Fibroblast of the conjunctiva (primary cell): ENCODE results near the gene ZNF20.

Experiments used
- DNase-seq: peaks from one replicate; pipeline ENCODE4 v3.0.0-alpha.2; 2010; ENCODE audit warnings: low read depth

The ZNF20 gene

DNA sequence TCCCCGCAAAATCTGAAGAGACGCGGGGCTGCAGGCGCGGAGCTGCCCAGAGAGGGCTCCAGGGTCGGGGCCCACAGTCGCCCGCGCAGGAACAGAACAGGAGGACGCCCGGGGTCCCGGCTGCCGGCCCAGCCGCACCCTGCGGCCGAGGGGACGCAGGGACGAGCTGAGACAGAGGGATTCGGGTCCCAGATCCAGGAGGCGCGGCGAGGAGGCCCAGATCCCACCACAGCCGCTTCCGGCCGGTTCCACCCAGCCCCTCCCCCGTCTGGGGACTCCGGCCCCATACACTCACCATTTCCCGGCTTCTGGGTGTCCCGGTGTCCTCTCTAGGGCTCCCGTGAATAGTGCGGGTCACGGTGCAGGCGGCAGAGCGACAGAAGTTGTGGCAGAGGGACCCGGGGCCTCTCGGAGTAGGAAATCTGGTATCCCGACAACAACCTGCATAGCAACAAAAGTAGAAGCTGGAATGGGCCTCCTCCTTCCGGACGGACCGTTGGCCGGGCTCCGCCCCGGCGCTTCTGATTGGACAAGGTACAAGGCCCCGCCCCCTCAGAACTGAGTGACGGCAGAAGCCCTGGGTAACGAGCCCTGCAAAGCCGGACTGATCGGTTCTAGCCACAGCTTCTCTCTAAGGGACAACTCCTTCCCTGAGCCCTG, at the start of gene ZNF20:
Gene ZNF20 (minus strand): TSS at position 466 of the 660 bp plus-strand sequence. CDS start 168 bp downstream, at position 298.
- peak; percentile 85 for DNase-seq

DNA sequence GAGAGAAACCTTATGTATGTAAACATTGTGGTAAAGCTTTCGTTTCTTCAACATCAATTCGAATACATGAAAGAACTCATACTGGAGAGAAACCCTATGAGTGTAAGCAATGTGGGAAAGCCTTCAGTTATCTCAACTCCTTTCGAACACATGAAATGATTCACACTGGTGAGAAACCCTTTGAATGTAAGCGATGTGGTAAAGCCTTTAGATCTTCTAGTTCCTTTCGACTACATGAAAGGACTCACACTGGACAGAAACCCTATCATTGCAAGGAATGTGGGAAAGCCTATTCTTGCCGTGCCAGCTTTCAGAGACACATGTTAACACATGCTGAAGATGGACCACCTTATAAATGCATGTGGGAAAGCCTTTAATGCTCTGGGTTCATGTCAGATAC, 47.5 kb upstream of the ZNF20 start:
- no peak for DNase-seq

DNA sequence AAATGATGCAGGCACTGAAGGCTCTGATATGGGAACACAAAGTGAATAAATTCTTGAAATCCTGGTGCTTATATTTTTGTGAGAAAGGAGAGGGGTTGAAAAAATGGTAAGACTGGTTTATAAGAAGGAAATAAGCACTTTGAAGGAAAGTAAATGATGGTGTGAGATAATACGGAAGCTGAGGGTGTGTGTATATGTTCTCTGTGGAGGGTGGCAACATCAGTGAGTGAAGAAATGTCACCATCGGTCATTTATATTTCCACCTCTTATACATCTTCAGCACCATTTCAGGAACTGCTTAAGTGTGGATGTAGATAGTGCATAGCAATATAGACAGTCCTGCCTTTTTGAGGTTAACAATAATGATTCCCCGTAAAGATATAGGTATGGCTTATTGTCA, 40.2 kb upstream of the ZNF20 start:
- DNase-seq: no peak

DNA sequence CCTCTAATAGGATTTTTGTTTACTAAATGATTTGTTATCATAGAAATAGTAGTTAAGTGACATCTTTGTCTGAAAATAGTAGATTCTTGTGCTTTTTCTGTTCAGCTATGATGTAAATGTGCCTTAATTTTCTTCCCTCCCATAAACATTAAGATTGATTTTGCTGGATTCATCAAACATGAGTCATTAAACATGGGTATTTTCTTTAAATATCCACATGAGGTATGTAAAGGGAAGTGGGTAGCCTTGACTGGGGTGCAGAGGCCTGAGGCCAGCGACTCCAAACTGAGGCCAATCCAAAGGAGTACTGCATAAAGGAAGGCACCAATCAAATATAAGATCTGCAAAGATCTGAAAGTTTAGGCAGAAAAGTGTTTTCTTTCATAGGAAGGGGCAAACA, 26.5 kb upstream of the ZNF20 start:
- no peak for DNase-seq

DNA sequence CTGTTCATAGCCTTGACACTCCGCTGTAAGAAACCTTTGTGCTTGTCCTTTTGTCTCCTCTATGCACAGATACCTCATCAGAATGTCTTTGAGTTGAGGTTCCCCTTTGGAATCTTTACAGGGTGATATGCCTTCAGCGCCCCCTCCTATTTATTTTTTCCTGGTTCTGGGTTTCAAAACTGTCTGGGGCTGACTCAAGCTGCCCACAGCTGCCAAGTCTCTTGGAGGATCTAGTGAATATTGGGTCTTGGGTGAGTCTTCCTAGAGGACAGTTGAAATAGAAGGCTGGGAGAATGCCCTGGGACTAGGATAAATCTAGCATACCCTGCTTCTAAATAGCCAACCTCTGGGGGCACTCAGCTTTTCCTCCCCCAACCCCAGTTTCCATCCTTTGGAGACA, 23.7 kb upstream of the ZNF20 start:
- no peak for DNase-seq

DNA sequence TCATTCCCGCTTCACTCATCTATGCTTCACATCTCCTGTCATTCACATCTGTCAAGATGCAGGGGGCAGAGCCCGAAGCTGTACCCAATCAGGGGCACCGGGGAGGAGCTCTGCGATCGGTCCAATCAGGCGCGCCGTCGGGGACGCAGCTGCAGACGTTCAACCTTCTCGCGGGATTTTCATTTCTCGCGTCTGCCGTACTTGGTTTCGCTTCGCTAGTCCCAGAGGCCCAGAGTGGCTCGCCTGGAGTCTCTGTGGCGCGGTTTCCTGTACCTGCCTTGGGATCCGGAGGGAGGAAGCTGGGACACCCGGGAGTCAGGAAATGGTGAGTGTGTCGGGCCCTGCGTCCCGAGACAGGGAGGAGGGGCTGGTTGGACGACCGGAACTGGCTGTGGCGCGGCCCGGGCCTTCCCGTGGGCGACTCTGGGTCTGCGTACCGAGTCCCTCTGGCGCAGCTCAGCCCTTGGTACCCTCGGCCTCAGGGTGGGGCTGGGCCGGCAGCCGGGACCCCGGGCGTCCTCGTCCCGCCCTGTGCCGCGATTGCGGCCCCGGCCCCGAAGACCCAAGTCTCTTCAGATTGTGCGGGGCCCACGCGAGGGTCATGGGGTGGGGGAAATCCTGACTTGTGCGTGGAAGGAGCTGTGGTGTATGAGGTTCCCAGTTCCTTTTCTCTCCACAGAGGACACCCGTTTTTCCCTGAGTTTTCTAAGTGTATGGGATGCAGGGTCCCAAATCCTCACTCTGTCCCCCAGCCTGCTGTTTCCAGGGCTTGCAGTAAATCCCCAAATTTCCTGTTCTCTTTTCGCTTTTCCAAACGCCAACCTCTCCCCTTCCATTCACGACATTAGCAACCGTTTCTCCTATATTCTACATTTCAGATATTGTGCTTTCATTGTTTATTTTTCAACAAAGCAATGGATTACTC, 23.0 kb upstream of the ZNF20 start, which contains the start of gene ZNF136:
Gene ZNF136 (plus strand): TSS at position 215 of the 925 bp plus-strand sequence. CDS start 108 bp downstream, at position 323.
- peak; percentile 87 for DNase-seq

DNA sequence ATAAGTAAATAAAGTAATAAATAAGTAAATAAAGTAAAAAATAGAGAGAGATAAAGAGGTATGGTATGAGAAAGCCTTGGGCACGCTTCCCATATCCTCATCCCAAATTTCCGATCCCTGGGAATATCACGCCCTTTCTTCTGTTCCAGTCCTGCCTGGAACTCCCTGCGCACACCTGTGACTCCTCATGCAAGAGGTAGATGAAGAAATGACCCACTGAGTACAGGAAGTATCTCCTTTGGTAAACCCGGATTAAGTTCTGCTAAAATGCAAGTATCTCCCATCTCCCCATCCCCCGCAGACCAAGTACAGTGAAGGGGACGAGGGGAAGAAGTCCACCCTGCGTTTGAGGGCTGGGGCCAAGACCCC, 22.3 kb upstream of the ZNF20 start:
- no peak for DNase-seq

DNA sequence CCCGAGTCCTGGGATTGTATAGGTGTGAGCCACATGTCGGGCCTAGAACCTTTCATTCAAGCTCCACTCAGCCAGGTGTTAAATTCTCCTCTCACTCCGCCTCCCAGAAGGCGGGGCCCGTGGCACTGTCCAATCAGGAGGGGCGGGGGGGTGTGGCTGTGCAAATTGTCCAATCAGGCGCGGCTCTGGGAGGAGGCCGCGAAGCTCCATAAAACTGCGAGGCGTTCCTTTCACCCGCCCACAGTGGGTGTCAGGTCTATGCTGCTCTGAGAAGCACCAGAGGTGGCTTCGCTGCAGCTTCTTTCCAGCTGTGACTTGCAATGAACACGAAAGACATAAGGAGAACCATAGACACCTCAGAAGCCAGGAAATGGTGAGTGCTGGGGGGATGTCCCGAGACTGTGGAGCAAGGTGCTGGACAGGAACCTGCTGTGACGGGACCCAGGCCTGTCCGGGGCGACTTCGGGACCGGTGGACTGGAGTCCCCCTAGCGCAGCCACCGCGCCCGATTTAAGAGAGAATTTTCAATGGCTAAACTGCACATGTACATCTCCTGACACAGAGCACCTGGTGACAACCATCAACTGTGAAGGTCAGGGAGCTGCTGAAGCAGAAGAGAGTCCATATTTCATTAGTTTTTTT, 19.7 kb upstream of the ZNF20 start:
- DNase-seq: no peak

DNA sequence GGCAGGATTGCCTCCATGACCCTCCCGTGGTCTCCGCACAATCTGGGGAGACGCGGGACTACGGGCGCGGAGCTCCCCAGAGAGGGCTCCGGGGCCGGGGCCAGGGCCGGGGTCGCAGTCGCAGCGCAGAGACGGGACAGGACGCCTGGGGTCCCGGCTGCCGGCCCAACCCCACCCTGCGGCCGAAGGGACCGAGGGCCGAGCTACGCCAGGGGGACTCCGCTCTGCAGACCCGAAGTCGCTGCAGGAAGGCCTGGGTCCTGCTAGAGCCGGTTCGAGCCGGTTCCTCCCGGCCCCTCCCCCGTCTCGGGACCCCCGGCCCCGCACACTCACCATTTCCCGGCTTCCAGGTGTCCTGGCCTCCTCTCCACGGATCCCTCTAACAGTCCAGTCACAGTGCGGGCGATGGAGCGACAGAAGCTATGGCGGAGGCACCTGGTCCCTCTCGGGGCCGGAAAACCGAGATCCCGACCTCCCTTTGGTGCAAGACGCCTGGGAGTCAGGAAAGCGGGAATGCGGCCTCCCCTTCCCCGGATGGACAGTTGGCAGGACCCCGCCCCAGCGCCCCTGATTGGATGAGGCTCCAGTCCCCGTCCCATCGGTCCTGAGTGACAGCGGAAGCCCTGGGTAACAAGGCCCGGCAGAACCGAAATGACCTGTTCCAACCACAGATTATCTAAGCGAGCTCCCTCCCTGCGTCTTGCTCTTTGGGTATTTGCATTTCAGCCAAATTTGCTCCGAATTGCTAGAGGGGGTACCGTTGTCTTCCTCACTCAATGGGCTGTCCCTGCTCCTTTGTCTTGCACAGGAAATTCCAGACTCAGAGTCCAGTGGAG, 16.3 kb upstream of the ZNF20 start, which contains the start of gene ZNF625:
Gene ZNF625 (minus strand): TSS at position 512 of the 836 bp plus-strand sequence. CDS start 176 bp downstream, at position 336.
- DNase-seq: peak; percentile 66

DNA sequence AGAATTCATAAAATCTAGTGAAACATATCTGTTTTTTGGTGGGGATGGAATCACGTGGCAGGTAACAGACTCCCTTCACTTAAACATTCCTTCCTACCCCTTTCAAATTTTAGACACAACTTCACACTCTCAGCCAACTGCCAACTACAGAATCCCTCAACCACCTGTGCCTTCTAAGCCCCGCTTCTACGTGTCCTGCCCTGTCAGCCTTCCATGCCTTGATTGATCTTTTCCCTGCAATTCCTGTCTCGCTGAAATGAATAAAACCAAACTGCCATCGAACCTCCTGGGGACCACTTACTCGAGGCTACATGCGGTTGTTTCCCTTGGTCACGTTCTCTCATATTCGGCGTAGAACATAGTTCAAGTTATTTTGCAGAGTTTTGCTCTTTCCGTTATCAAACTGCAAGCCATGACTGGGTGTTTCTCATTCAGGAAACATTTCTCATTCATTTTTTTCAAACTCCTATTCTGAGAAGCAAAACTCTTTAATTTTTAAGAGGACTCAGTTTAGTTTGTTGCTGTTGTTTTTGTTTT, 15.2 kb upstream of the ZNF20 start:
- no peak for DNase-seq

DNA sequence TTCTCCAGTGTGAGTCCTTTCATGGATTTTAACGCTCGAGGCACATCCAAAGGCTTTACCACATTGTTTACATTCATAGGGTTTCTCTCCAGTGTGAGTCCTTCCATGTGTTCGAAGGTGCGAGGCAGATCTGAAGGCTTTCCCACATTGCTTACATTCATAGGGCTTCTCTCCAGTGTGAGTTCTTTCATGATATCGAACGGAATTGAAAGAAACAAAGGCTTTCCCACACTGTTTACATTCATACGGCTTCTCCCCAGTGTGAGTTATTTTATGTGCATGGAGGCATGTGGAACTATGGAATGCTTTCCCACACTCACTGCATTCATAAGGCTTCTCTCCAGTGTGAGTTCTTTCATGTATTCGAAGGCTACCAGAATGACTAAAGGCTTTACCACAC, 5.2 kb upstream of the ZNF20 start:
- DNase-seq: no peak

DNA sequence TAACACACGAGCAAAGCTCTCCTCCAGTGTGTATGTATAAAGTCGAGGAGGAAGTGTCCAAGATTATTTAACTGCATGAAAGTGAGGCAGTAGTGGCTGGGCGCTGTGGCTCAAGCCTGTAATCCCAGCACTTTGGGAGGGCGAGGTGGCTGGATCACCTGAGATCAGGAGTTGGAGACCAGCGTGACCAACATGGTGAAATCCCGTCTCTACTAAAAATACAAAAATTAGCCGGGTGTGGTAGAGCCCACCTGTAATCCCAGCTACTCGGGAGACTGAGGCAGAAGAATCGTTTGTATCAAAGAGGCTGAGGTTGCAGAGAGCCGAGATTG, 1.2 kb upstream of the ZNF20 start:
- DNase-seq: no peak

DNA sequence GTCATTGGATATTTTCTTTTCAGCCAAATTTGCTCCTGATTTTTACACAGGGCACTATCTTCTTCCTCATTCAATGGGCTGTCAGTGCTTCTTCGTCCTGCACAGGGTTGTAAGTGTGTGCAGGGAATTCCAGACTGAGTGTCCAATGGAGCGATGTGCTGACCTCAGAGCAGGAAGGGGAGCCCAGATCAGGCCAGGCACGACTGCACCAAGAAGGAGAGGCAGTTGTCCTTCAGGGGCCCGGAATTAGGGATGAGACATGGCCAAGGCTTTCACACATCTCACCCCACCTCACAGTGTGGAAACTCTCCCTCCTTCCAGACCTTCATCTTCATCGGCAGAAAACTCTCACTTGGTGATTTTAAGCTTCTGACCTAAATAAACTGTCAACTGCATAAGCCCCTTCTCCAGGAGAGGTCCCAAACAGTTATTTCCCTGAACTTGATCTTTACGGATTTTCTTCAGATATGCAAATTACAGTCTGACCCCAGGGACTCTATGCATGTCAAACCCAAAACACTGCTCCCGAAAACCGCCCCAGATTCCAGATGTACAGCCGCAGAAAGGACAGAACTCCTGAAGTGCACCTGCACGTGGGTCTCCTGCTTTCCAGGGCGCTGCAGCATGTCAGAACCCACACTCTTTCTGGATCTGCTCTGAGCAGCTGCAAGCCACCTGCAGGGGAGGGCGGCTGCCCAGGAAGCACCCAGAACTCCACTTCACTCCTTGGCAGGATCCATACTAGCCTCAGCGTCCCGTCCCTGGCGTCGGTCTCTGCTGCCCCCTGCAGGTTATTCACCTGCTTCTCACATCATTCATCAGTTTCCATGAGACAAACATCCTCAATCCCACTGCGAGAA, 625 bp upstream of the ZNF20 start:
- DNase-seq: peak; percentile 79

DNA sequence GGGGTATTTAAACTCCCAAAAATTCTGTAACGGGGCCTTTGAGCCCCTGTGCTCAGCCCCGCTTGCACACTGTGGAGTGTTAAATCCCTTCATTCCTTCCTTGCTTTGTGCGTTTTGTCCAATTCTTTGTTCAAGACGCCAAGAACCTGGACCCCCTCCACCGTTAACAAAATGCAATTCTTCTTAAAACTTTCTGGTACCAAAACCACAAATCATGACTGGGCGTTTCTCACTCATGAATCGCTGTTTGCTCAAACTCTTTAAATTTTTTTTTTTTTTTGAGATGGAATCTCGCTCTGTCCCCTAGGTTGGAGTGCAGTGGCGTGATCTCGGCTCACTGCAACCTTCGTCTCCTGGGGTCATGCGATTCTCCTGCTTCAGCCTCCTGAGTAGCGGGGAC, 881 bp downstream of the ZNF20 start:
- no peak for DNase-seq

DNA sequence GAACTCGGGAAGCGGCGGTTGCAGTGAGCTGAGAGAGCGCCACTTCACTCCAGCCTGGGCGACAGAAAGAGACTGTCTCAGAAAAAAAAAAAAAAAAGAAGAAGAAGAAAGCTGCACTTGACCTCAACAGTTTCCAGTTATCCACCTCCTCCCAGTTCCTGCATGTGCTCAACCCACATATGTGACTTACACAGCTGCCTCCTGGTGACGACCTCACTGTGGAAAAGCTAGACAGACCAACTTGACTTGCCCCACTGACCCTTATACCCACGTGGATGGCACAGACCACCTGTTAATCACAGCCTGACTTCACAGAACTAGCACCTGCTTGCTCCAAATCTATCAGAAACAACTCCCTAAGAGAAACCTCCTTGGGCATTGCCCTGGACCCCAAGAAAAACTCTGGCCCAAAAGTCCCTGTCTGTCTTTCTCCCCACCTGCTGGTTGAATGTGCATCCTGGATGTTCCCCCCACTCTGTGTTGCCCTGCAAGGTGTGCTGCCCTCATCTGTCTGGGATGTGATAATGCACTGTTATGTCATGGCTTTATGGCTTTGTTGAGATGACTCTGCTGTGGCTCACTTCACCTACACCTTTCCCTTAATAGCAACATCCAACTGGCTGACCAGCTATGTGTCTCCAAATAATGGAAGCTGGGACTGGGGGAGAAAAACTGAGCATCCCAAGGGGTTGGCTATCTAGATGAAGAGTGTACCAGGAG, 2.8 kb downstream of the ZNF20 start:
- DNase-seq: no peak

DNA sequence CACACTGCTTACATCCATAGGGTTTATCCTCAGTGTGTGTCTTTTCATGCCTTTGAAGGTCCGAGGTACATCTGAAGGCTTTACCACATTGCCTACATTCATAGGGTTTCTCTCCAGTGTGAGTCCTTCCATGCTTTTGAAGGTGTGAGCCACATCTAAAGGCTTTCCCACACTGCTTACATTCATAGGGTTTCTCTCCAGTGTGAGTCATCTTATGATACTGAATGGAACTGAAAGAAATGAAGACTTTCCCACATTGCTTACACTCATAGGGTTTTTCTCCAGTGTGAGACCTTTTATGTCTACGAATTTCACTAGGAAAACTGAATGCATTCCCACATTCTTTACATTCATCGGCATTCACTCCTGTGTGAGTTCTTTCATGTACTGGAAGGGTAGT, 7.1 kb downstream of the ZNF20 start:
- no peak for DNase-seq

DNA sequence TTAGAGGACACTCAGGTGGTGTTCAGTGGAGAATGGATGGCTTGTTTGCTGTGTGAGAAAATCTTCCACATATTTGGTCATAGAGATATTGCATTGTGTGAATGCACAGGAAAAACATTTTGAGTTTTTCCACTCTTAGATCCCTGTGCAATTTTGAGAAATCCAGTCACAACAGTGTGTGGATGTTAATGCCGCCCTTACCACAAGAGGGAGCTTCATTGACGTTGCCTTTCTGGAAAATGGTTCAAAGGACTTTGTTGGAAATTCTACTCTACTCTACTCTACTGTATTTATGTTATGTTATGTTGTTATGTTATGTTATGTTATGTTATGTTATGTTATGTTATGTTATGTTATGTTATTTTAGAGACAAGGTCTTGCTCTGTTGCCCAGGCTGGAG, 13.4 kb downstream of the ZNF20 start:
- no peak for DNase-seq

DNA sequence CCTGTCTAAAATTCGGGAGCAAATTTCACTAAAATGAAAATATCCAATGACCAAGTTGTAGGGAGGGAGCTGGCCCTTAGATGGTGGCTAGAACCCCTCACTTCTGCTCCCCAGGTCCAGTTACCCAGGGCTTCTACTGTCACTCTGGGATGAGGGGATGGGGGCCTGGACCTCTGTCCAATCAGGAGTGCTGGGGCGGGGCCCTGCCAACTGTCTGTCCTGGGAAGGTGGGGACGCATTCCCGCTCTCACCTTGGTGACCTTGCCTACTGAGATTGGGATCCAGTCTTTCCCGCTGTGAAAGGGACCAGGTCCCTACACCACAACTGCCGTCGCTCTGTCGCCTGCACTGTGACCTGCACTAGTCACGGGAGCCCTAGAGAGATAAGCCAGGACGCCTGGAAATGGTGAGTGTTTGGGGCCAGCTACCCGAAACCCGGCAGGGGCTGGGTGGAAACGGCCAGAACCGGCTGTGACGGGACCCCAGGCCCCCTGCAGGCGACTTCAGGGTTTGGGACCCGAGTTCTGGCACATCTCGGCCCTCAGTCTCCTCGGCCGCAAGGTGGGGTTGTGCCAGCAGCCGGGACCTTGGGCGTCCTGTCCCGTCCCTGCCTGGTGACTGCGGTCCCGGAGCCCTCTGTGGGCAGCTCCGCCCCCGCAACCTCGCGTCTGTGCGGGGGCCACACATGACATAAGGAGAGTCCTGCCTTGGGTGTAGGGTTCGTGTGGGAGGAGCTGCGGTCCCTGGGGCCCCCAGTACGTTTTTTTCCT, 22.8 kb downstream of the ZNF20 start:
- no peak for DNase-seq

DNA sequence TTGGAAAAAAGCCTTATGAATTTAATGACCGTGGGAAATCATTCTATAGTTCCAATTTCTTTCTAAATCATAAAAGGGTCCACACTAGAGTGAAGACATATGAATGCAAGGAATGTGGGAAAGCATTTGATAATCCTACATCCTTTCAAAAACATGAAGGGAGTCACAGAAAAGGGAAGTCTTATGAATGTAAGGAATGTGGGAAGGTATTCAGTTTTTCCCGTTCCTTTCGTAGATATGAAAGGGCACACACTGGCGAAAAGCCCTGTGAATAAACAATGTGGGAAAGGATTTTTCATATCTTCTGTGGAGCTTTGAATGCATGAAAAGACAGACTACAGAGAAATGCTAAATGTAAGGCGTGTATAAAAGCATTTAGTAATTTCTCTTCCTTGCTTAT, 27.0 kb downstream of the ZNF20 start:
- DNase-seq: no peak
